DOHH2 (cell line): ENCODE data around the gene ATP2B2.

ENCODE experiments used
- H3F3A ChIP-seq: fragments of 200-600 bp; sonication (generic), shearing (Covaris generic); 2 replicates; pipeline ENCODE4 v1.6.0; 2016; ENCODE audit warnings: antibody characterized with exemption, mild to moderate bottlenecking; ENCODE audit not compliant: control insufficient read depth, insufficient read depth
- H3K27ac ChIP-seq: fragments of 200-600 bp; sonication (generic); 2 replicates; pipeline ENCODE4 v1.5.1; 2014; ENCODE audit warnings: low read depth, mild to moderate bottlenecking, low read length, moderate library complexity
- H3K27me3 ChIP-seq: fragments of 200-600 bp; sonication (generic); 2 replicates; pipeline ENCODE4 v1.6.1; 2014; ENCODE audit warnings: mild to moderate bottlenecking, low read length, mixed read lengths; ENCODE audit not compliant: control insufficient read depth
- H3K36me3 ChIP-seq: fragments of 200-600 bp; sonication (generic); 2 replicates; pipeline ENCODE4 v1.6.1; 2014; ENCODE audit warnings: mild to moderate bottlenecking, low read length, moderate library complexity, mixed read lengths; ENCODE audit not compliant: control insufficient read depth
- H3K4me1 ChIP-seq: fragments of 200-600 bp; sonication (generic); 2 replicates; pipeline ENCODE4 v1.6.1; 2014; ENCODE audit warnings: mild to moderate bottlenecking, low read length, mixed read lengths; ENCODE audit not compliant: control insufficient read depth
- H3K4me2 ChIP-seq: fragments of 200-600 bp; sonication (generic); 2 replicates; pipeline ENCODE4 v1.6.0; 2014; ENCODE audit warnings: mild to moderate bottlenecking, low read length, moderate library complexity
- H3K4me3 ChIP-seq: fragments of 200-600 bp; sonication (generic); 2 replicates; pipeline ENCODE4 v1.5.1; 2014; ENCODE audit warnings: mild to moderate bottlenecking, low read length, mixed read lengths
- H3K79me2 ChIP-seq: fragments of 200-600 bp; sonication (generic); 2 replicates; pipeline ENCODE4 v1.6.1; 2014; ENCODE audit warnings: mild to moderate bottlenecking, low read length, mixed read lengths; ENCODE audit not compliant: control insufficient read depth
- H3K9me2 ChIP-seq: fragments of 200-600 bp; sonication (generic); replicated peaks from 2 replicates; pipeline ENCODE4 v1.6.1; 2014; ENCODE audit warnings: mild to moderate bottlenecking, low read length, mixed read lengths; ENCODE audit not compliant: control insufficient read depth
- H3K9me3 ChIP-seq: fragments of 200-600 bp; sonication (generic); 2 replicates; pipeline ENCODE4 v1.6.1; 2014; ENCODE audit warnings: antibody characterized with exemption, low read length, mixed read lengths; ENCODE audit not compliant: control insufficient read depth, insufficient read depth
- H4K20me1 ChIP-seq: fragments of 200-600 bp; sonication (generic); 2 replicates; pipeline ENCODE4 v1.6.0; 2014; ENCODE audit warnings: low read depth, mild to moderate bottlenecking, antibody characterized with exemption, low read length, moderate library complexity; ENCODE audit not compliant: control insufficient read depth, insufficient read depth
- CTCF ChIP-seq: fragments of 200-600 bp; sonication (generic); IDR thresholded peaks from one replicate; pipeline ENCODE4 v1.5.1; 2014; ENCODE audit warnings: antibody characterized with exemption, mild to moderate bottlenecking, low read depth, low read length; ENCODE audit not compliant: poor library complexity, severe bottlenecking
- EZH2phosphoT487 ChIP-seq: fragments of 200-600 bp; sonication (generic); IDR thresholded peaks from 2 replicates; pipeline ENCODE4 v1.6.1; 2017; ENCODE audit warnings: borderline replicate concordance, mild to moderate bottlenecking, antibody characterized with exemption, low read length, moderate library complexity, mixed read lengths

Gene ATP2B2

GRCh38 chr3:10515396-10515795 lies 10.0 kb upstream of the ATP2B2 start:
- TF ChIP-seq CTCF (no peak), EZH2phosphoT487 (no peak)
- Histone ChIP-seq H3K27ac (no peak overlapping the region), H3K9me3 (no peaks in the 10 kb centered on the region), H3K4me2 (no peak overlapping the region), H3K27me3 (peaks cover 21% of the 10 kb centered on the region), H3K36me3 (no peaks in the 10 kb centered on the region), H3K4me3 (no peak overlapping the region), H3F3A (no peaks in the 10 kb centered on the region), H3K4me1 (no peaks in the 10 kb centered on the region), H3K79me2 (no peaks in the 10 kb centered on the region), H3K9me2 (no peaks in the 10 kb centered on the region), H4K20me1 (no peaks in the 10 kb centered on the region)

GRCh38 chr3:10514407-10515069 lies 9.2 kb upstream of the ATP2B2 start:
- Histone ChIP-seq H3K4me2 (no peak overlapping the region), H4K20me1 (no peaks in the 10 kb centered on the region), H3K9me2 (no peaks in the 10 kb centered on the region), H3K9me3 (no peaks in the 10 kb centered on the region), H3K36me3 (no peaks in the 10 kb centered on the region), H3K79me2 (no peaks in the 10 kb centered on the region), H3K4me3 (no peak overlapping the region), H3K27me3 (peaks cover 21% of the 10 kb centered on the region), H3F3A (no peaks in the 10 kb centered on the region), H3K27ac (no peak overlapping the region), H3K4me1 (no peaks in the 10 kb centered on the region)
- no peak for TF ChIP-seq EZH2phosphoT487
- TF ChIP-seq CTCF: no peak

- no peak overlapping the region for H3K4me2 ChIP-seq
- H3K79me2 ChIP-seq: no peaks in the 10 kb centered on the region
- no peaks in the 10 kb centered on the region for H3K9me3 ChIP-seq
- no peaks in the 10 kb centered on the region for H4K20me1 ChIP-seq
- H3K27me3 ChIP-seq: peaks cover 18% of the 10 kb centered on the region
- H3K36me3 ChIP-seq: no peaks in the 10 kb centered on the region
- H3K9me2 ChIP-seq: no peaks in the 10 kb centered on the region
- TF ChIP-seq EZH2phosphoT487 (no peak), CTCF (no peak)
- H3K4me3 ChIP-seq: no peak overlapping the region
- no peaks in the 10 kb centered on the region for H3F3A ChIP-seq
- H3K27ac ChIP-seq: no peak overlapping the region
- no peaks in the 10 kb centered on the region for H3K4me1 ChIP-seq
Observed at GRCh38 chr3:10513306-10513705, 7.9 kb upstream of the ATP2B2 start.
